Endothelial cell of umbilical vein (primary cell): ENCODE results near the gene STAT4. TPM values are rescaled to one million over a fixed set of nuclear protein-coding genes. Genes with fewer than 3 reads are reported as not detected.

Source experiments
- BruUV-seq: library from RNA; stranded (reverse); fragments of 400-500 nt; replicated peaks from 2 replicates; lab custom pipeline; 2021; lab: Mats Ljungman, UMichigan
- CTCF ChIA-PET: fragments of 300-600, 350-600 bp; sonication (Branson Sonifier 250); formaldehyde crosslinking; loops from one replicate; lab custom pipeline; 2021; ENCODE audit warnings: antibody characterized with exemption, inconsistent platforms; lab: Charles Lee
- POLR2A ChIA-PET: fragments of 300-600, 350-600 bp; sonication (Branson Sonifier 250); formaldehyde crosslinking; loops from one replicate; lab custom pipeline; 2021; ENCODE audit warnings: antibody characterized with exemption, inconsistent platforms; lab: Charles Lee
- DNase-seq: peaks from one replicate; pipeline ENCODE4 v3.0.0-alpha.2; 2011; ENCODE audit warnings: low read depth, low spot score
- FAIRE-seq: peaks from 2 replicates; lab custom pipeline; 2011; peaks lifted over from hg19 to GRCh38; lab: Jason Lieb, UNC
- H2AFZ ChIP-seq: 2 replicates; pipeline ENCODE4 v1.6.0; 2012; ENCODE audit warnings: low read depth, low read length, control low read depth, inconsistent platforms
- H3K27ac ChIP-seq: 2 replicates; pipeline ENCODE4 v1.5.1; 2011; ENCODE audit warnings: low read depth, mild to moderate bottlenecking, control low read depth, low read length, moderate library complexity; ENCODE audit not compliant: insufficient read depth
- H3K27me3 ChIP-seq, 2 experiments: 2 replicates each; pipeline versions ENCODE4 v1.6.0 to v1.6.1; 2011; ENCODE audit warnings: low read length in 2 of 2, mixed read lengths in 1 of 2; ENCODE audit not compliant: control insufficient read depth in 2 of 2, insufficient read depth in 2 of 2
- H3K36me3 ChIP-seq, 2 experiments: 2 replicates in 1 of 2; 3 replicates in 1 of 2; pipeline ENCODE4 v1.5.1; 2011; ENCODE audit warnings: low read length in 2 of 2, mild to moderate bottlenecking in 1 of 2, moderate library complexity in 1 of 2; ENCODE audit not compliant: control insufficient read depth in 2 of 2, insufficient read depth in 2 of 2; ENCODE audit errors: extremely low read depth in 1 of 2
- H3K4me1 ChIP-seq: 3 replicates; pipeline ENCODE4 v1.5.1; 2011; ENCODE audit warnings: mild to moderate bottlenecking, low read length; ENCODE audit not compliant: control insufficient read depth, insufficient read depth; ENCODE audit errors: extremely low read depth
- H3K4me2 ChIP-seq: 2 replicates; pipeline ENCODE4 v1.6.1; 2011; ENCODE audit warnings: low read length, control low read depth, mixed read lengths; ENCODE audit not compliant: insufficient read depth
- H3K4me3 ChIP-seq, 3 experiments: fragments of 200-600 bp in 1 of 3; sonication (generic), shearing (Covaris generic) in 1 of 3; replicated peaks in 1 of 3; 2 replicates each; pipeline ENCODE4 v1.5.1; 2011 to 2016; ENCODE audit warnings: control low read depth in 3 of 3, low read length in 3 of 3, mild to moderate bottlenecking in 2 of 3, inconsistent platforms in 1 of 3, low read depth in 1 of 3, moderate library complexity in 1 of 3; ENCODE audit not compliant: insufficient read depth in 1 of 3
- H3K79me2 ChIP-seq: 2 replicates; pipeline ENCODE4 v1.6.0; 2012; ENCODE audit warnings: low read length, inconsistent platforms; ENCODE audit not compliant: control insufficient read depth, insufficient read depth
- H3K9ac ChIP-seq: replicated peaks from 2 replicates; pipeline ENCODE3; 2011; ENCODE audit warnings: low read length, control low read depth; ENCODE audit not compliant: insufficient read depth; ENCODE audit errors: extremely low read depth
- H3K9me1 ChIP-seq: replicated peaks from 3 replicates; pipeline ENCODE4 v1.6.0; 2011; ENCODE audit warnings: mild to moderate bottlenecking, low read length; ENCODE audit not compliant: control insufficient read depth, insufficient read depth; ENCODE audit errors: extremely low read depth
- H3K9me3 ChIP-seq: replicated peaks from 2 replicates; pipeline ENCODE4 v1.5.1; 2012; ENCODE audit warnings: low read length, inconsistent platforms; ENCODE audit not compliant: control insufficient read depth, insufficient read depth
- H4K20me1 ChIP-seq: replicated peaks from 2 replicates; pipeline ENCODE3; 2011; ENCODE audit warnings: mild to moderate bottlenecking, low read length; ENCODE audit not compliant: control insufficient read depth, insufficient read depth; ENCODE audit errors: extremely low read depth
- EZH2 ChIP-seq: IDR thresholded peaks from 2 replicates; pipeline ENCODE4 v1.6.1; 2012; ENCODE audit warnings: borderline replicate concordance, low read depth, mild to moderate bottlenecking, moderate library complexity, low read length, inconsistent platforms; ENCODE audit not compliant: severe bottlenecking
- FOS ChIP-seq: IDR thresholded peaks from 2 replicates; pipeline ENCODE4 v1.6.1; 2011; ENCODE audit warnings: mild to moderate bottlenecking, low read length, moderate library complexity, borderline replicate concordance; ENCODE audit not compliant: insufficient read depth
- GATA2 ChIP-seq: IDR thresholded peaks from 2 replicates; pipeline ENCODE4 v1.7.0; 2011; ENCODE audit warnings: low read depth, mild to moderate bottlenecking, moderate library complexity, mixed read lengths, low read length; ENCODE audit not compliant: insufficient read length, insufficient read depth
- JUN ChIP-seq: IDR thresholded peaks from 2 replicates; pipeline ENCODE4 v1.6.1; 2011; ENCODE audit warnings: borderline replicate concordance, low read depth; ENCODE audit not compliant: insufficient read length, insufficient read depth
- MYC ChIP-seq: IDR thresholded peaks from one replicate; pipeline ENCODE4 v1.6.1; 2011; ENCODE audit warnings: mild to moderate bottlenecking, low read depth, low read length
- POLR2A ChIP-seq: IDR thresholded peaks from 2 replicates; pipeline ENCODE4 v1.6.1; 2012; ENCODE audit warnings: low read depth, mild to moderate bottlenecking, control low read depth, low read length
- POLR2AphosphoS5 ChIP-seq: IDR thresholded peaks from 2 replicates; pipeline ENCODE4 v1.6.1; 2012; ENCODE audit warnings: low read depth, mild to moderate bottlenecking, control low read depth, low read length, moderate library complexity; ENCODE audit not compliant: insufficient read depth
- dilution Hi-C: fragments of 300-500 bp; cut with MboI; formaldehyde crosslinking; loops from one replicate; pipeline ENCODE4 v1.15.0; 2019; ENCODE audit warnings: low sequenced_read_pairs; ENCODE audit not compliant: extremely low pct_ligation_motif_present
- intact Hi-C: fragments of 100-400 bp; cut with micrococcal nuclease; formaldehyde crosslinking; loops from one replicate; pipeline ENCODE4 v1.10.0; 2022
- polyA plus RNA-seq, 4 experiments: library from polyadenylated mRNA; depleted of rRNA in 3 of 4; stranded (reverse) in 3 of 4; unstranded in 1 of 4; fragments of >200 nt; gene quantifications; 2 replicates each; pipeline versions ENCODE4 v1.2.1 to v1.2.3, GENCODE V29; 2011 to 2012; ENCODE audit warnings: missing spikeins in 1 of 4
- total RNA-seq: library from RNA; stranded (reverse); gene quantifications from 2 replicates; pipeline ENCODE4 v1.2.3, GENCODE V29; 2021
- TF ChIP-seq, protein P1 (sequence below), 2 donors: IDR thresholded peaks; 1 replicate in 1 of 2; 2 replicates in 1 of 2; pipeline ENCODE4 v1.5.1; 2011; ENCODE audit warnings: low read length in 2 of 2, mild to moderate bottlenecking in 2 of 2, moderate library complexity in 2 of 2, control low read depth in 1 of 2, inconsistent platforms in 1 of 2, low read depth in 1 of 2; ENCODE audit not compliant: insufficient read depth in 1 of 2; ENCODE audit errors: extremely low read depth in 1 of 2
- TF ChIP-seq, protein P2 (sequence below): IDR thresholded peaks from 2 replicates; pipeline ENCODE4 v1.6.1; 2011; ENCODE audit not compliant: insufficient read depth, insufficient read length

STAT4 gene
- total and polyA plus RNA-seq, 2 donors (not counting 3 experiments of a cell fraction or from before 2014, with no cell fraction given), result 0.46 to 1.2 TPM

DNA sequence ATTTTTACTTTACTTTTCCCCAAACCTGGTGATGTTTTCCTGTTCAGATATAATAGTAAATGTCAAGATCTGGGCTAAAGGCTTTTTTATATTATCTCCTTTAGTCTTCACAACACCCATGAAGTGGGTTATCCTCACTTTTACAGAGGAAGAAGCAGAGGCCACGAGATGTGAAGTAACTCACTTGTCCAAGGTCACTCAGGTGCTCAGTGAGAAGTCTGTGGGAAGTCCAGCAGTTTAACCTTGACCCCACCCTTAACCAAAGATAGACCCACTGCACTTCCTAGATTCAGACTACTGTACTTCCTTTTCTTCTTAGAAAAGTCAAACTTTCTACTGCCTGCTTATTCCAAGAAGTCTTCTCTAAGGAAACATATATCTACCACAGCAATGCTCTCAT is 80.5 kb downstream of the STAT4 start:
- no peak overlapping the region for H3K27ac ChIP-seq
- no TSS peak for BruUV-seq
- dilution Hi-C loops (no loop called here), intact Hi-C loops (no loop called here)
- H3K9me1 ChIP-seq, result no peaks in the 10 kb centered on the region
- TF ChIP-seq EZH2, result no peak
- TF ChIP-seq, protein P1, sequence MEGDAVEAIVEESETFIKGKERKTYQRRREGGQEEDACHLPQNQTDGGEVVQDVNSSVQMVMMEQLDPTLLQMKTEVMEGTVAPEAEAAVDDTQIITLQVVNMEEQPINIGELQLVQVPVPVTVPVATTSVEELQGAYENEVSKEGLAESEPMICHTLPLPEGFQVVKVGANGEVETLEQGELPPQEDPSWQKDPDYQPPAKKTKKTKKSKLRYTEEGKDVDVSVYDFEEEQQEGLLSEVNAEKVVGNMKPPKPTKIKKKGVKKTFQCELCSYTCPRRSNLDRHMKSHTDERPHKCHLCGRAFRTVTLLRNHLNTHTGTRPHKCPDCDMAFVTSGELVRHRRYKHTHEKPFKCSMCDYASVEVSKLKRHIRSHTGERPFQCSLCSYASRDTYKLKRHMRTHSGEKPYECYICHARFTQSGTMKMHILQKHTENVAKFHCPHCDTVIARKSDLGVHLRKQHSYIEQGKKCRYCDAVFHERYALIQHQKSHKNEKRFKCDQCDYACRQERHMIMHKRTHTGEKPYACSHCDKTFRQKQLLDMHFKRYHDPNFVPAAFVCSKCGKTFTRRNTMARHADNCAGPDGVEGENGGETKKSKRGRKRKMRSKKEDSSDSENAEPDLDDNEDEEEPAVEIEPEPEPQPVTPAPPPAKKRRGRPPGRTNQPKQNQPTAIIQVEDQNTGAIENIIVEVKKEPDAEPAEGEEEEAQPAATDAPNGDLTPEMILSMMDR (IDR thresholded peaks at IDR 0.05; ENCODE audit: extremely low read depth in 1 of 2, insufficient read depth in 1 of 2, low read depth in 1 of 2, low read length in 2 of 2), result no peak
- no peak for TF ChIP-seq GATA2
- no peak for TF ChIP-seq FOS
- no peak for TF ChIP-seq POLR2A
- no peak for TF ChIP-seq JUN
- TF ChIP-seq MYC, result no peak
- no peak for TF ChIP-seq POLR2AphosphoS5
- TF ChIP-seq, protein P2, sequence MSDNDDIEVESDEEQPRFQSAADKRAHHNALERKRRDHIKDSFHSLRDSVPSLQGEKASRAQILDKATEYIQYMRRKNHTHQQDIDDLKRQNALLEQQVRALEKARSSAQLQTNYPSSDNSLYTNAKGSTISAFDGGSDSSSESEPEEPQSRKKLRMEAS, result no peak
- no peak for DNase-seq
- H3K9me3 ChIP-seq, result no peaks in the 10 kb centered on the region
- no peak overlapping the region for H3K9ac ChIP-seq
- FAIRE-seq, result peak; percentile 60
- H3K4me2 ChIP-seq, result no peak overlapping the region
- H4K20me1 ChIP-seq, result no peaks in the 10 kb centered on the region
- POLR2A ChIA-PET, result no interaction called here
- H3K36me3 ChIP-seq, result no peaks in the 10 kb centered on the region
- H3K4me3 ChIP-seq, result no peak overlapping the region
- no peak overlapping the region for H2AFZ ChIP-seq
- no peaks in the 10 kb centered on the region for H3K4me1 ChIP-seq
- peaks cover 0 to 3% of the 10 kb centered on the region in 2 experiments for H3K27me3 ChIP-seq
- H3K79me2 ChIP-seq, result no peaks in the 10 kb centered on the region
- CTCF ChIA-PET, result interaction anchor here (1.8 to 2.7 kb wide), 2 partner anchors 11 to 19 kb away, joined by 5 to 24 read pairs; no protein-coding TSS in a partner anchor
